B cell (primary cell): Measurements from ENCODE around the gene SYN1. TPM values are rescaled to one million over a fixed set of nuclear protein-coding genes. Genes with fewer than 3 reads are reported as not detected.

Source experiments
- ATAC-seq: fragments of 200-7000 bp; cut with Tn5 transposase; one replicate; pipeline ENCODE4 v1.10.0; 2021; ENCODE audit warnings: low read depth, mild to moderate bottlenecking, moderate number of reproducible peaks, moderate library complexity
- CTCF ChIA-PET: fragments of 350-600 bp; sonication (Branson Sonifier 250); formaldehyde crosslinking; loops from one replicate; lab custom pipeline; 2021; ENCODE audit warnings: antibody characterized with exemption, inconsistent platforms; lab: Charles Lee
- POLR2A ChIA-PET: fragments of 350-600 bp; sonication (Branson Sonifier 250); formaldehyde crosslinking; loops from one replicate; lab custom pipeline; 2021; ENCODE audit warnings: antibody characterized with exemption; lab: Charles Lee
- DNase-seq: peaks from one replicate; pipeline ENCODE4 v3.0.0; 2013
- H2AFZ ChIP-seq: 2 replicates; pipeline ENCODE4 v1.6.1; 2012; ENCODE audit warnings: mild to moderate bottlenecking, low read depth, low read length; ENCODE audit not compliant: insufficient read depth, poor library complexity, severe bottlenecking
- H3K27ac ChIP-seq, 2 donors: 1 replicate in 1 of 2; 2 replicates in 1 of 2; pipeline ENCODE4 v1.5.1; 2012 to 2013; ENCODE audit warnings: low read length in 2 of 2, mild to moderate bottlenecking in 2 of 2, moderate library complexity in 1 of 2
- H3K27me3 ChIP-seq, 4 experiments: fragments of 200-600 bp in 1 of 4; sonication (generic) in 1 of 4; replicated peaks in 1 of 4; 1 replicate in 2 of 4; 2 replicates in 2 of 4; pipeline versions ENCODE4 v1.6.1 to v1.7.0; 2013 to 2016; ENCODE audit warnings: low read length in 3 of 4, mild to moderate bottlenecking in 2 of 4, mixed read lengths in 1 of 4, moderate library complexity in 1 of 4; ENCODE audit not compliant: insufficient read depth in 4 of 4, control insufficient read depth in 3 of 4; ENCODE audit errors: control extremely low read depth in 1 of 4
- H3K36me3 ChIP-seq, 2 experiments: replicated peaks in 1 of 2; 1 replicate in 1 of 2; 2 replicates in 1 of 2; pipeline versions ENCODE4 v1.6.1 to v1.7.1; 2013; ENCODE audit warnings: low read length in 1 of 2; ENCODE audit not compliant: insufficient read depth in 2 of 2, control insufficient read depth in 1 of 2; ENCODE audit errors: control extremely low read depth in 1 of 2, extremely low read depth in 1 of 2
- H3K4me1 ChIP-seq, 2 donors: fragments of 200-600 bp in 1 of 2; sonication (generic) in 1 of 2; 1 replicate in 1 of 2; 2 replicates in 1 of 2; pipeline versions ENCODE4 v1.5.1 to v1.6.1; 2013 to 2017; ENCODE audit warnings: low read length in 2 of 2; ENCODE audit not compliant: control insufficient read depth in 2 of 2, insufficient read depth in 2 of 2
- H3K4me2 ChIP-seq: replicated peaks from 2 replicates; pipeline ENCODE3; 2012; ENCODE audit warnings: mild to moderate bottlenecking, low read depth, low read length; ENCODE audit not compliant: poor library complexity, severe bottlenecking
- H3K4me3 ChIP-seq, 5 experiments: fragments of 200-600 bp in 1 of 5; sonication (generic) in 1 of 5; 1 replicate in 3 of 5; 2 replicates in 2 of 5; pipeline versions ENCODE4 v1.5.1 to v1.7.0; 2011 to 2016; ENCODE audit warnings: low read length in 4 of 5, mild to moderate bottlenecking in 4 of 5, low read depth in 2 of 5, control low read depth in 1 of 5, moderate library complexity in 1 of 5; ENCODE audit not compliant: insufficient read depth in 1 of 5; ENCODE audit errors: control extremely low read depth in 1 of 5, extremely low read depth in 1 of 5
- H3K79me2 ChIP-seq: fragments of 200-600 bp; sonication (generic); one replicate; pipeline ENCODE4 v1.6.0; 2016; ENCODE audit warnings: low read length; ENCODE audit not compliant: control insufficient read depth, insufficient read depth
- H3K9ac ChIP-seq: fragments of 200-600 bp; sonication (generic); 2 replicates; pipeline ENCODE4 v1.6.1; 2017; ENCODE audit warnings: mild to moderate bottlenecking, low read length, moderate library complexity
- H3K9me3 ChIP-seq, 3 donors: one replicate each; pipeline versions ENCODE4 v1.6.1 to v1.7.1; 2013; ENCODE audit warnings: low read length in 2 of 3; ENCODE audit not compliant: control insufficient read depth in 2 of 3, insufficient read depth in 1 of 3; ENCODE audit errors: control extremely low read depth in 1 of 3
- H4K20me1 ChIP-seq: 2 replicates; pipeline ENCODE4 v1.6.0; 2012; ENCODE audit warnings: mild to moderate bottlenecking, low read length; ENCODE audit not compliant: insufficient read depth, control insufficient read depth, poor library complexity, severe bottlenecking
- H3K27ac Mint-ChIP-seq: one replicate; pipeline ENCODE4 v1.8.0; 2021; ENCODE audit warnings: mixed read lengths
- H3K27me3 Mint-ChIP-seq: one replicate; pipeline ENCODE4 v1.8.0; 2021; ENCODE audit warnings: mixed read lengths
- H3K4me1 Mint-ChIP-seq: one replicate; pipeline ENCODE4 v1.8.0; 2021; ENCODE audit warnings: mixed read lengths
- H3K4me3 Mint-ChIP-seq: one replicate; pipeline ENCODE4 v1.8.0; 2021; ENCODE audit warnings: mixed read lengths
- H3K9me3 Mint-ChIP-seq: one replicate; pipeline ENCODE4 v1.8.0; 2022; ENCODE audit warnings: mixed read lengths; ENCODE audit not compliant: insufficient read depth
- CTCF ChIP-seq: fragments of 200-600 bp; IDR thresholded peaks from one replicate; pipeline ENCODE4 v1.8.0; 2022; ENCODE audit warnings: antibody characterized with exemption, mild to moderate bottlenecking
- EZH2 ChIP-seq: IDR thresholded peaks from 2 replicates; pipeline ENCODE4 v1.6.1; 2012; ENCODE audit warnings: borderline replicate concordance, low read depth, mild to moderate bottlenecking, moderate library complexity, low read length; ENCODE audit not compliant: insufficient read depth, poor library complexity, severe bottlenecking
- WGBS: methylation state at CpG from one replicate; pipeline ENCODE4 v1.1.5; 2013; ENCODE audit warnings: missing lambda C conversion rate; ENCODE audit not compliant: insufficient coverage; 5-methylcytosine and 5-hydroxymethylcytosine counted together
- intact Hi-C: fragments of 100-400 bp; cut with micrococcal nuclease; formaldehyde crosslinking; loops from one replicate; pipeline ENCODE4 v1.10.0; 2022
- polyA plus RNA-seq: library from polyadenylated mRNA; depleted of rRNA; stranded (reverse); fragments of >200 nt; gene quantifications from 2 replicates; pipeline ENCODE4 v1.2.3, GENCODE V29; 2012
- total RNA-seq, 2 donors: library from RNA; stranded (reverse); fragments of 120-200 nt in 1 of 2; gene quantifications; 1 replicate in 1 of 2; 2 replicates in 1 of 2; pipeline versions ENCODE4 v1.2.3 to v1.2.4, GENCODE V29; 2013 to 2022

The SYN1 gene
- total and polyA plus RNA-seq, 2 donors (not counting 1 experiment from before 2014, with no cell fraction given): not detected

DNA sequence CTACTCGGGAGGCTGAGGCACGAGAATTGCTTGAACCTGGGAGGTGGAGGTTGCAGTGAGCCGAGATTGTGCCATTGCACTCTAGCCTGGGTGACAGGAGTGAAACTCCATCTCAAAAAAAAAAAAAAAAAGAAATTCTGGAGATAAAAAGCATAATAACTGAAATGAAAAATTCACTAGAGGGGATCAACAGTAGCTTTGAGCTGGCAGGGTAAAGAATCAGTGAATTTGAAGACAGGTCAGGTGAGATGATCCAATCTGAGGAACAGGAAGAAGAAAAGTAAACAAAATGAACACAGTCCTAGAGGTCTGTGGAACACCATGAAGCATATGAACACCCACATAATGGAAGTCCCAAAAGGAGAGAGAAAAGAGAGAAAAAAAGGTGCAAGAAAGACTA is 22.4 kb downstream of the SYN1 start:
- ATAC-seq: no peak
- ChIA-PET POLR2A (no interaction called here), CTCF (no interaction called here)
- no peak overlapping the region for H3K4me3 ChIP-seq
- Mint-ChIP-seq H3K4me3 (no peak overlapping the region), H3K27me3 (peaks cover 12% of the 10 kb centered on the region), H3K4me1 (no peaks in the 10 kb centered on the region), H3K9me3 (peaks cover 10% of the 10 kb centered on the region), H3K27ac (no peak overlapping the region)
- no peak for DNase-seq
- H3K27me3 ChIP-seq: no peaks in the 10 kb centered on the region
- H3K9ac ChIP-seq: no peak overlapping the region
- H3K27ac ChIP-seq: no peak overlapping the region
- no peaks in the 10 kb centered on the region for H4K20me1 ChIP-seq
- H3K4me1 ChIP-seq: no peaks in the 10 kb centered on the region
- no CpG with 5 or more reads among the region's 3 CpGs for WGBS
- H3K79me2 ChIP-seq: no peaks in the 10 kb centered on the region
- H3K4me2 ChIP-seq: no peak overlapping the region
- H3K36me3 ChIP-seq: no peaks in the 10 kb centered on the region
- H2AFZ ChIP-seq: no peak overlapping the region
- TF ChIP-seq CTCF (no peak), EZH2 (no peak)
- intact Hi-C loops: no loop called here
- H3K9me3 ChIP-seq: peaks cover 0 to 8% (median 5%) of the 10 kb centered on the region in 3 donors

DNA sequence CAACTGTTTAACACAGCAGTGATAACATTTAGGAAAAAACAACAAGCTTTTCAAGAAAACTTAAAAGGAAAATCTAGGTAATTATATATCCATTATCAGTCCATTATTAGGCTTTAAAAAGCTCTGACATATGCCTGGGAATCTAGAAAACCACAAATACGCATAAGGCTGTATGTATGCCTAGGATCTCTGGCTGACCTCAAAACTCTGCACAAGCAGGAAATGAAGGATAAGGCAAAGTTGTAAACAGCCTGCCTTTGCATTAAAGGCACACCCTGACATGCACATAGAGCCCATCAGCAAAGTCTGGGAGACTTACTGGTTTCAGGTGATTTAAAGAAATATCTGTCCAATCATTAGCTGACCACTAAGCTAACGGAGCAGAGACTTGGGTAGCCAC is 23.4 kb downstream of the SYN1 start:
- WGBS: no CpG with 5 or more reads among the region's 2 CpGs
- no peak overlapping the region for H3K9ac ChIP-seq
- H3K4me1 ChIP-seq: no peaks in the 10 kb centered on the region
- Mint-ChIP-seq H3K27me3 (peaks cover 10% of the 10 kb centered on the region), H3K4me3 (no peak overlapping the region), H3K4me1 (no peaks in the 10 kb centered on the region), H3K27ac (no peak overlapping the region), H3K9me3 (peaks cover 10% of the 10 kb centered on the region)
- intact Hi-C loops: no loop called here
- no peak for TF ChIP-seq EZH2
- no peak for TF ChIP-seq CTCF
- no peaks in the 10 kb centered on the region for H3K79me2 ChIP-seq
- no peaks in the 10 kb centered on the region for H4K20me1 ChIP-seq
- no peaks in the 10 kb centered on the region for H3K36me3 ChIP-seq
- no peak overlapping the region for H3K4me3 ChIP-seq
- no peaks in the 10 kb centered on the region for H3K27me3 ChIP-seq
- peaks cover 0 to 8% (median 5%) of the 10 kb centered on the region in 3 donors for H3K9me3 ChIP-seq
- H3K4me2 ChIP-seq: no peak overlapping the region
- H3K27ac ChIP-seq: no peak overlapping the region
- ChIA-PET CTCF (no interaction called here), POLR2A (interaction anchor here (0.8 kb wide), 1 partner anchor 40 kb away, joined by 3 read pairs; no protein-coding TSS in a partner anchor)
- DNase-seq: no peak
- H2AFZ ChIP-seq: no peak overlapping the region
- no peak for ATAC-seq
